ENCODE measurements around the gene BCL2L15. TPM values are rescaled to one million over a fixed set of nuclear protein-coding genes. Genes with fewer than 3 reads are reported as not detected.

Gene BCL2L15
- total RNA-seq, 1 donor from 2014 or later, result 0.81 TPM

DNA sequence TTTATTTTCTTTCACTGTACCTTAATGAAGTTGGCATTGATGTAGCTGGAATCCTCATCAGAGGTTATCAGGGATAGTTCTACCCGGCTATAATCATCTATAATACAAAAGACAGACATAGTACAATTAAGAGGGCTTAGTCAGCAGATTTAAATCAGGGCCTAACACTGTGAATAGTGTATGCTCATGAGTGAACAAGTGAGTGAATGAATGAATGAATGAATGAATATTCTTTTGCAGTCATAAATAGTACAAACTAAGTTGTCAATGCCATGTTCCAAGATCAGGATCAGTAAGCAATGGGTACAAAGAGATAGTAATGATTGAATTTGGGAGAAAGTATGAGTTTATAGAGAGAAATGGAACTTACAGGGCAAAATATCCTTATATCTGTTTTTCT, 28.4 kb downstream of the BCL2L15 start:
- H3K4me3 Mint-ChIP-seq (ENCODE audit: unreplicated experiment), result no peak overlapping the region
- H3K27me3 Mint-ChIP-seq (ENCODE audit: unreplicated experiment), result no peaks in the 10 kb centered on the region
- no peak overlapping the region for H3K27ac Mint-ChIP-seq (ENCODE audit: unreplicated experiment)
- TF ChIP-seq, protein P1, sequence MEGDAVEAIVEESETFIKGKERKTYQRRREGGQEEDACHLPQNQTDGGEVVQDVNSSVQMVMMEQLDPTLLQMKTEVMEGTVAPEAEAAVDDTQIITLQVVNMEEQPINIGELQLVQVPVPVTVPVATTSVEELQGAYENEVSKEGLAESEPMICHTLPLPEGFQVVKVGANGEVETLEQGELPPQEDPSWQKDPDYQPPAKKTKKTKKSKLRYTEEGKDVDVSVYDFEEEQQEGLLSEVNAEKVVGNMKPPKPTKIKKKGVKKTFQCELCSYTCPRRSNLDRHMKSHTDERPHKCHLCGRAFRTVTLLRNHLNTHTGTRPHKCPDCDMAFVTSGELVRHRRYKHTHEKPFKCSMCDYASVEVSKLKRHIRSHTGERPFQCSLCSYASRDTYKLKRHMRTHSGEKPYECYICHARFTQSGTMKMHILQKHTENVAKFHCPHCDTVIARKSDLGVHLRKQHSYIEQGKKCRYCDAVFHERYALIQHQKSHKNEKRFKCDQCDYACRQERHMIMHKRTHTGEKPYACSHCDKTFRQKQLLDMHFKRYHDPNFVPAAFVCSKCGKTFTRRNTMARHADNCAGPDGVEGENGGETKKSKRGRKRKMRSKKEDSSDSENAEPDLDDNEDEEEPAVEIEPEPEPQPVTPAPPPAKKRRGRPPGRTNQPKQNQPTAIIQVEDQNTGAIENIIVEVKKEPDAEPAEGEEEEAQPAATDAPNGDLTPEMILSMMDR (IDR thresholded peaks at IDR 0.05), result no peak
- H3K36me3 Mint-ChIP-seq (ENCODE audit: unreplicated experiment), result no peaks in the 10 kb centered on the region
- no peaks in the 10 kb centered on the region for H3K9me3 Mint-ChIP-seq (ENCODE audit: unreplicated experiment)
- DNase-seq (ENCODE audit: extremely low spot score, unreplicated experiment), result no peak
- H3K4me1 Mint-ChIP-seq (ENCODE audit: unreplicated experiment), result peaks cover 33% of the 10 kb centered on the region

DNA sequence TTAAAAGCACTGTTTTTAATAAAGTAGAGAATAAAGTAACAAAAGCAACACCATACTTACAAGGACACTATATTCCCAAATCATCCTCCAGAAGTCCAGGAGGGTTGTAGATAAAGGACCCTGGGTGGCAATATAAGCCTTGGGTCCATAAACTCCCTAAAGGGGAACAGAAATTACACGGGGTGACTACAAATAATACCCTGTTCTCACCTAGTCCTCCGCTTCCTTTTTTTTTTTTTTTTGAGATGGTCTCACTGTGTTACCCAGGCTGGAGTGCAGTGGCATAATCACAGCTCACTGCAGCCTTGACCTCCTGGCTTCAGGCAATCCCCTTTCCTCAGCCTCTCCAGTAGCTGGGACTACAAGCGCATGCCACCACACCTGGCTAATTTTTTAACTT, 29.0 kb downstream of the BCL2L15 start:
- H3K36me3 Mint-ChIP-seq (ENCODE audit: unreplicated experiment), result no peaks in the 10 kb centered on the region
- H3K27me3 Mint-ChIP-seq (ENCODE audit: unreplicated experiment), result no peaks in the 10 kb centered on the region
- TF ChIP-seq, protein P1 (IDR thresholded peaks at IDR 0.05), result no peak
- H3K4me1 Mint-ChIP-seq (ENCODE audit: unreplicated experiment), result peaks cover 33% of the 10 kb centered on the region
- no peaks in the 10 kb centered on the region for H3K9me3 Mint-ChIP-seq (ENCODE audit: unreplicated experiment)
- no peak overlapping the region for H3K27ac Mint-ChIP-seq (ENCODE audit: unreplicated experiment)
- DNase-seq (ENCODE audit: extremely low spot score, unreplicated experiment), result no peak
- no peak overlapping the region for H3K4me3 Mint-ChIP-seq (ENCODE audit: unreplicated experiment)

DNA sequence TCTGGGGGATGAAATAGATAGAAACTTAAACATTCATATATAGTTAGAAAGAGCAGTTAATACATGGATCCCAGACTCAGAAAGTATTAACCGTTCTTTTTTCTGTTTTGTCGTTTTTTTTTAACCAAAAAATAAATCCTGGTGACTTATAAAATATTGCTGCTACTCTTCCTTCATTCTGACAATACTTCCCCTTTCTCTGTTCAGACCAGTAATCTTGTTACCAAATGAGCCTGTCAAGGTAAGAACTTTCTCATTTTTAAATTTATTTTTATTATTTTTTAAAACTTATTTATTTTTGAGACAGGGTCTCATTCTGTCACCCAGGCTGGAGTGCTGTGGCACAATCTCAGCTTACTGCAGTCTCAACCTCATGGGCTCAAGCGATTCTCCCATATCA, 29.6 kb downstream of the BCL2L15 start:
- DNase-seq (ENCODE audit: extremely low spot score, unreplicated experiment), result no peak
- no peaks in the 10 kb centered on the region for H3K36me3 Mint-ChIP-seq (ENCODE audit: unreplicated experiment)
- H3K4me1 Mint-ChIP-seq (ENCODE audit: unreplicated experiment), result peaks cover 33% of the 10 kb centered on the region
- H3K9me3 Mint-ChIP-seq (ENCODE audit: unreplicated experiment), result no peaks in the 10 kb centered on the region
- TF ChIP-seq, protein P1 (IDR thresholded peaks at IDR 0.05), result no peak
- no peaks in the 10 kb centered on the region for H3K27me3 Mint-ChIP-seq (ENCODE audit: unreplicated experiment)
- H3K27ac Mint-ChIP-seq (ENCODE audit: unreplicated experiment), result no peak overlapping the region
- H3K4me3 Mint-ChIP-seq (ENCODE audit: unreplicated experiment), result no peak overlapping the region

DNA sequence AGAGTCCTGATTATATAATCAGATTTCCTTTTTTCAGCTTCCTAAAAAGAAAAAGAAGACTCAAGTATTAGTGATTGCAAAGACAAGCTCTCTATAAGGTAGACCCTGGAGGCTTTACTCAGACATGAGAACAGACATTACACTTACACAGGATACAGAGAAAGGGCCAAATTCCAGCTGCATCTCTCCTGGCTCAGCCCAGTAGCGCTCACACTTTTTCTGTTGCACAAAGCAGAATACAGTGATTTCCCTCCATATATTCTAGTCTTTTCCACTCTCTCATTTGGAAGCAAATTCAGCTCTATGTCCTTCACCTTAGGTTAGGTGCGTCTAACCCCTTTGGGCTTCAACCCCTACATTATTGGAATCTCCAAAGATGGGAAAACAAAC, 31.0 kb downstream of the BCL2L15 start:
- no peak overlapping the region for H3K4me3 Mint-ChIP-seq (ENCODE audit: unreplicated experiment)
- TF ChIP-seq, protein P1 (IDR thresholded peaks at IDR 0.05), result no peak
- H3K36me3 Mint-ChIP-seq (ENCODE audit: unreplicated experiment), result no peaks in the 10 kb centered on the region
- no peak for DNase-seq (ENCODE audit: extremely low spot score, unreplicated experiment)
- H3K27me3 Mint-ChIP-seq (ENCODE audit: unreplicated experiment), result no peaks in the 10 kb centered on the region
- H3K9me3 Mint-ChIP-seq (ENCODE audit: unreplicated experiment), result no peaks in the 10 kb centered on the region
- H3K27ac Mint-ChIP-seq (ENCODE audit: unreplicated experiment), result no peak overlapping the region
- H3K4me1 Mint-ChIP-seq (ENCODE audit: unreplicated experiment), result peaks cover 33% of the 10 kb centered on the region

DNA sequence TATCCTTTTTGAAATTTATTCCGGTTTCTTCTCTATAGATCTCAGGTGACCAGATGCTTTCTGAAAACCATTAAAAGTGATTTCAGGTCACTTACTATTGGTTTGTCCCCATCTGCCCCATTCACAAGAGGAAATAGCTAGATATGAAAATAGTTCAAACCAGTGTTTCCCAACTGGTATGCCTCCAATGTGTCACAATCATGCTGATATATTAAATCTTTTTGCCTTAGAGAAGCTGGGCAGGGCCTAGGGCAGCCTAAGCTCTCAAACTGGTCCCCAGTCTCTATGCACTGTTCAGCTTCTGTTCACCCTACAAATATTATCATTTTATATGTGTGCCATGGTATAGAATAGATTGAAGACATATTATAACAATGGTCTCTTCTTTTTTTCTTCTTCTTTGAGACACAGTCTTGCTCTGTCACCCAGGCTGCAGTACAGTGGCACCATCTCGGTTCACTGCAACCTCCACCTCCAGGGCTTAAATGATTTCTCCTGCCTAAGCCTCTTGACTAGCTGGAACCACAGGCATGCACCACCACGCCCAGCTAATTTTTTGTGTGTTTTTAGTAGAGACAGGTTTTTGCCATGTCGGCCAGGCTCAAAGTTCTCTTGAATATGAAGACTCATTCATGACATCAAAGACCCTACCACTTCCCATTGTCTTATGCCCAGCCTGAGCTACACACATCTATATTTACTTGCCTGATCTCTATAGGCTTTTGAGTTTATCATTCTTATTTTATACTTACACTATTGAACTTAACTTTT, 31.6 kb downstream of the BCL2L15 start:
- H3K27me3 Mint-ChIP-seq (ENCODE audit: unreplicated experiment), result no peaks in the 10 kb centered on the region
- H3K4me3 Mint-ChIP-seq (ENCODE audit: unreplicated experiment), result no peak overlapping the region
- TF ChIP-seq, protein P1 (IDR thresholded peaks at IDR 0.05), result no peak
- H3K4me1 Mint-ChIP-seq (ENCODE audit: unreplicated experiment), result peaks cover 29% of the 10 kb centered on the region
- DNase-seq (ENCODE audit: extremely low spot score, unreplicated experiment), result no peak
- no peak overlapping the region for H3K27ac Mint-ChIP-seq (ENCODE audit: unreplicated experiment)
- no peaks in the 10 kb centered on the region for H3K9me3 Mint-ChIP-seq (ENCODE audit: unreplicated experiment)
- H3K36me3 Mint-ChIP-seq (ENCODE audit: unreplicated experiment), result no peaks in the 10 kb centered on the region
